GM19035 (cell line): Measurements from ENCODE around the gene MGLL.

ENCODE experiments used
- ATAC-seq: cut with Tn5 transposase; IDR thresholded peaks from one replicate; pipeline ENCODE4 v1.9.1; 2021; ENCODE audit not compliant: unreplicated experiment

Gene MGLL

GRCh38 chr3:127835993-127836882 lies 13.9 kb upstream of the MGLL start:
- ATAC-seq: peak; percentile 73

- peak; percentile 6 for ATAC-seq
These were observed 12.5 kb upstream of the MGLL start for GRCh38 chr3:127834771-127835170.

- no peak for ATAC-seq
These were observed 11.1 kb upstream of the MGLL start for GRCh38 chr3:127833281-127834032.

GRCh38 chr3:127831723-127832172 lies 9.4 kb upstream of the MGLL start:
- ATAC-seq: no peak

GRCh38 chr3:127829537-127829936 lies 7.2 kb upstream of the MGLL start:
- ATAC-seq: no peak

- no peak for ATAC-seq
These were observed 5.5 kb upstream of the MGLL start for GRCh38 chr3:127827808-127828207.

GRCh38 chr3:127825756-127826155 lies 3.4 kb upstream of the MGLL start:
- ATAC-seq: no peak

- ATAC-seq: no peak
These were observed 2.0 kb upstream of the MGLL start for GRCh38 chr3:127824151-127824825.

- ATAC-seq: no peak
These were observed 1.1 kb upstream of the MGLL start for GRCh38 chr3:127823426-127823857.

- peak; percentile 47 for ATAC-seq
These were observed 539 bp upstream of the MGLL start for GRCh38 chr3:127822682-127823425.

GRCh38 chr3:127821394-127821793 lies 921 bp downstream of the MGLL start:
- ATAC-seq: no peak

GRCh38 chr3:127820826-127821313 lies 1.4 kb downstream of the MGLL start:
- no peak for ATAC-seq

- ATAC-seq: no peak
These were observed 2.0 kb downstream of the MGLL start for GRCh38 chr3:127820221-127820825.

GRCh38 chr3:127819656-127820055 lies 2.7 kb downstream of the MGLL start:
- no peak for ATAC-seq

GRCh38 chr3:127819086-127819485 lies 3.2 kb downstream of the MGLL start:
- ATAC-seq: no peak

GRCh38 chr3:127817406-127817841 lies 4.9 kb downstream of the MGLL start:
- ATAC-seq: no peak

GRCh38 chr3:127816783-127817405 lies 5.4 kb downstream of the MGLL start:
- ATAC-seq: no peak

- ATAC-seq: no peak
These were observed 6.4 kb downstream of the MGLL start for GRCh38 chr3:127815641-127816605.
